ENCODE data around the gene IP6K3. TPM values are rescaled to one million over a fixed set of nuclear protein-coding genes. Genes with fewer than 3 reads are reported as not detected.

Gene IP6K3
- 1 to 10 TPM; 2.5 to 3.1 TPM for total RNA-seq

- intact Hi-C loops (cut with DNase I) = no loop called here
- H3K27me3 ChIP-seq (replicated peaks; ENCODE audit: insufficient read depth) = no peaks in the 10 kb centered on the region
- peak within 1 kb of the TSS; percentile 7 to 13 for H3K4me3 ChIP-seq
- H3K27ac ChIP-seq = peak within 1 kb of the TSS; percentile 74 to 85
- H3K36me3 ChIP-seq = no peaks in the 10 kb centered on the region
- H3K4me1 ChIP-seq (replicated peaks) = peaks cover 22% of the 10 kb centered on the region
- TF ChIP-seq CTCF (IDR thresholded peaks at IDR 0.05) (no peak), POLR2A (IDR thresholded peaks at IDR 0.05) (no peak), POLR2AphosphoS5 (IDR thresholded peaks at IDR 0.05) (no peak)
- WGBS = 61% methylated on average over 9 of the region's 10 CpGs
- DNase-seq (ENCODE audit: low spot score) = no peak
- no peaks in the 10 kb centered on the region for H3K9me3 ChIP-seq
These were observed at the start of gene IP6K3 for GRCh38 chr6:33746651-33747100. Gene IP6K3, minus strand, starts transcription at chr6:33746905. Its CDS starts 11,429 bp downstream, at chr6:33735476.

GRCh38 chr6:33794910-33795623 is 48.4 kb upstream of the IP6K3 start:
- H3K27me3 ChIP-seq (replicated peaks; ENCODE audit: insufficient read depth) = no peaks in the 10 kb centered on the region

GRCh38 chr6:33792981-33793380 is 46.3 kb upstream of the IP6K3 start:
- WGBS = 52% methylated on average over 10 of the region's 10 CpGs
- DNase-seq (ENCODE audit: low spot score) = no peak
- no peaks in the 10 kb centered on the region for H3K27me3 ChIP-seq (replicated peaks; ENCODE audit: insufficient read depth)
- H3K4me3 ChIP-seq = no peak overlapping the region
- TF ChIP-seq CTCF (IDR thresholded peaks at IDR 0.05) (no peak), POLR2A (IDR thresholded peaks at IDR 0.05) (no peak), POLR2AphosphoS5 (IDR thresholded peaks at IDR 0.05) (no peak)
- no peaks in the 10 kb centered on the region for H3K4me1 ChIP-seq (replicated peaks)
- intact Hi-C loops (cut with DNase I) = no loop called here
- no peaks in the 10 kb centered on the region for H3K36me3 ChIP-seq
- H3K27ac ChIP-seq = no peak overlapping the region
- H3K9me3 ChIP-seq = no peaks in the 10 kb centered on the region

More at GRCh38 chr6:33794910-33795623, 48.4 kb upstream of the IP6K3 start:
- WGBS = 41% methylated on average over 14 of the region's 14 CpGs
- intact Hi-C loops (cut with DNase I) = no loop called here
- no peak for TF ChIP-seq CTCF (IDR thresholded peaks at IDR 0.05)
- TF ChIP-seq POLR2A (IDR thresholded peaks at IDR 0.05) = no peak
- TF ChIP-seq POLR2AphosphoS5 (IDR thresholded peaks at IDR 0.05) = no peak
- no peak overlapping the region for H3K4me3 ChIP-seq
- no peak for DNase-seq (ENCODE audit: low spot score)
- no peak overlapping the region for H3K27ac ChIP-seq
- H3K9me3 ChIP-seq = no peaks in the 10 kb centered on the region
- H3K36me3 ChIP-seq = no peaks in the 10 kb centered on the region
- peaks cover 10% of the 10 kb centered on the region for H3K4me1 ChIP-seq (replicated peaks)

- Histone ChIP-seq H3K27me3 (replicated peaks; ENCODE audit: insufficient read depth) (no peaks in the 10 kb centered on the region), H3K4me3 (no peak overlapping the region), H3K27ac (no peak overlapping the region), H3K4me1 (replicated peaks) (peaks cover 8% of the 10 kb centered on the region), H3K36me3 (no peaks in the 10 kb centered on the region), H3K9me3 (no peaks in the 10 kb centered on the region)
- no peak for TF ChIP-seq POLR2AphosphoS5 (IDR thresholded peaks at IDR 0.05)
- TF ChIP-seq CTCF (IDR thresholded peaks at IDR 0.05) = no peak
- no peak for TF ChIP-seq POLR2A (IDR thresholded peaks at IDR 0.05)
- intact Hi-C loops (cut with DNase I) = no loop called here
- no peak for DNase-seq (ENCODE audit: low spot score)
- WGBS = 64% methylated on average over 7 of the region's 7 CpGs
These were observed 44.9 kb upstream of the IP6K3 start for GRCh38 chr6:33791620-33792019.

GRCh38 chr6:33790910-33791309 is 44.2 kb upstream of the IP6K3 start:
- H3K4me3 ChIP-seq = no peak overlapping the region
- no peak overlapping the region for H3K27ac ChIP-seq
- no peak for DNase-seq (ENCODE audit: low spot score)
- H3K27me3 ChIP-seq (replicated peaks; ENCODE audit: insufficient read depth) = no peaks in the 10 kb centered on the region
- WGBS = 94% methylated on average over 5 of the region's 5 CpGs
- no peaks in the 10 kb centered on the region for H3K36me3 ChIP-seq
- TF ChIP-seq POLR2A (IDR thresholded peaks at IDR 0.05) = no peak
- intact Hi-C loops (cut with DNase I) = no loop called here
- no peaks in the 10 kb centered on the region for H3K9me3 ChIP-seq
- H3K4me1 ChIP-seq (replicated peaks) = peaks cover 12% of the 10 kb centered on the region
